Left forelimb (tissue), 1 donor: ENCODE data around the gene HMGCR.
"Not testable (repeated sequence)": the region's sequence is repeated elsewhere in the genome, so short reads cannot be mapped to it uniquely, and the experiment has no call there.

ENCODE experiments used
- DNase-seq: peaks from one replicate; pipeline ENCODE4 v3.0.0-alpha.2; 2018; ENCODE audit warnings: low spot score

HMGCR gene

GRCh38 chr5:75336615-75337336, at the start of gene HMGCR:
HMGCR (plus strand) TSS chr5:75337220; CDS start chr5:75342606, 5,386 bp downstream.
- DNase-seq, result peak; percentile 98

- not testable (repeated sequence) for DNase-seq
Measured at GRCh38 chr5:75291844-75292243, 45.2 kb upstream of the HMGCR start.

GRCh38 chr5:75300084-75300483, 36.9 kb upstream of the HMGCR start:
- DNase-seq, result no peak

GRCh38 chr5:75303419-75303818, 33.6 kb upstream of the HMGCR start:
- no peak for DNase-seq

- DNase-seq, result not testable (repeated sequence)
Measured at GRCh38 chr5:75304486-75304885, 32.5 kb upstream of the HMGCR start.

- no peak for DNase-seq
Measured at GRCh38 chr5:75306746-75307145, 30.3 kb upstream of the HMGCR start.

- no peak for DNase-seq
Measured at GRCh38 chr5:75310212-75310611, 26.8 kb upstream of the HMGCR start.

- not testable (repeated sequence) for DNase-seq
Measured at GRCh38 chr5:75319148-75319547, 17.9 kb upstream of the HMGCR start.

GRCh38 chr5:75319638-75320037, 17.4 kb upstream of the HMGCR start:
- no peak for DNase-seq

GRCh38 chr5:75320371-75320770, 16.6 kb upstream of the HMGCR start:
- DNase-seq, result no peak

GRCh38 chr5:75322066-75322465, 15.0 kb upstream of the HMGCR start:
- no peak for DNase-seq

GRCh38 chr5:75324791-75325190, 12.2 kb upstream of the HMGCR start:
- DNase-seq, result no peak

GRCh38 chr5:75325242-75325641, 11.8 kb upstream of the HMGCR start:
- no peak for DNase-seq

- DNase-seq, result no peak
Measured at GRCh38 chr5:75330404-75330803, 6.6 kb upstream of the HMGCR start.

GRCh38 chr5:75331095-75332090, 5.6 kb upstream of the HMGCR start:
- no peak for DNase-seq

- DNase-seq, result not testable (repeated sequence)
Measured at GRCh38 chr5:75333759-75334158, 3.3 kb upstream of the HMGCR start.

- not testable (repeated sequence) for DNase-seq
Measured at GRCh38 chr5:75334413-75334812, 2.6 kb upstream of the HMGCR start.

GRCh38 chr5:75335486-75335885, 1.5 kb upstream of the HMGCR start:
- no peak for DNase-seq

GRCh38 chr5:75335952-75336614, 937 bp upstream of the HMGCR start:
- no peak for DNase-seq

GRCh38 chr5:75337366-75338021, 474 bp downstream of the HMGCR start:
- no peak for DNase-seq

GRCh38 chr5:75338408-75338807, 1.4 kb downstream of the HMGCR start:
- DNase-seq, result no peak
